Measurements from ENCODE around the gene NUPR1. TPM values are rescaled to one million over a fixed set of nuclear protein-coding genes. Genes with fewer than 3 reads are reported as not detected.

Gene NUPR1
- total RNA-seq, 1 experiment from 2014 or later = 0.19 TPM

DNA sequence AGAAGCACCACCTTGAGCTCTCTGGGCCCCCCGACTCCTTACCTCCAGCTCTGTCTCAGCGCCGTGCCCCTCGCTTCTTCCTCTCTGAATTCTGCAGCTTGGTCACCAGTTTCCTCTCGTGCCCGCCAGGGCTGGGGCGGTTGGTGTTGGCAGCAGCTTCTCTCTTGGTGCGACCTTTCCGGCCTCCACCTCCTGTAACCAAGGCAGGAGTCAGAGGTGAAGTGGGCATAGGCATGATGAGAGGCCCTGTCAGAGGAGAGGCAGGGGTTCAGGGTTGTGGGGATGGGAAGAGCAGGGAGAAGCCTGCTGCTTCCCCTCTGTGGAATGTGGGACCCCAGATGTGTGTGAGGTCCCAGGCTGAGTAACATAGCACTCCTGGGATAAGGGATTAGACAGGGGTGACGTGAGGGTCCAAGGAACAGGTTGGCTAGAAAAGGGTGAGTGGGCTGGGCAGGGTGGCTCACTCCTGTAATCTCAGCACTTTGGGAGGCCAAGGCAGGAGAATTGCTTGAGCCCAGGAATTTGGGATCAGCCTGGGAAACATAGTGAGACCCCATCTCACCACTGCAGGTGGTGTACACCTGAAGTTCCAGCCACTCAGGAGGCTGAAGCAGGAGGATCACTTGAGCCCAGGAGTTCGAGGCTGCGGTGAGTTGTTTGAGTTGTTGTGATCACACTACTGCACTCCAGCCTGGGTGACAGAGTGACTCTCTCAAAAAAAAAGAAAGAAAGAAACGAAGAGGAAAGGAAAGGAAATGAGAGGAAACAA, 626 bp downstream of the NUPR1 start:
- Histone ChIP-seq H3K4me3 (ENCODE audit: low read depth, low read length, poor library complexity, severe bottlenecking) (no peak overlapping the region), H3K36me3 (ENCODE audit: insufficient read depth, low read length, poor library complexity, severe bottlenecking) (no peaks in the 10 kb centered on the region), H3K9me3 (ENCODE audit: low read depth, low read length, poor library complexity, severe bottlenecking) (no peaks in the 10 kb centered on the region), H3K27ac (ENCODE audit: low read depth, low read length, poor library complexity, severe bottlenecking) (no peak overlapping the region), H3K4me1 (ENCODE audit: insufficient read depth, low read length, poor library complexity, severe bottlenecking) (no peaks in the 10 kb centered on the region), H3K27me3 (replicated peaks; ENCODE audit: insufficient read depth, low read depth, low read length, poor library complexity) (no peaks in the 10 kb centered on the region)
- no TSS peak for BruUV-seq (replicated peaks)
- intact Hi-C loops (cut with micrococcal nuclease; ENCODE audit: unreplicated experiment) = no loop called here
- ChIA-PET POLR2A (ENCODE audit: low non-redundant PET) (no interaction called here), CTCF (no interaction called here)
- TF ChIP-seq CTCF (conservative IDR thresholded peaks at IDR 0.05; ENCODE audit: low read depth, low read length) (no peak), EZH2 (IDR thresholded peaks at IDR 0.05; ENCODE audit: borderline replicate concordance, low read depth, low read length, poor library complexity, severe bottlenecking) (no peak)
- no peak for DNase-seq (ENCODE audit: low spot score)

DNA sequence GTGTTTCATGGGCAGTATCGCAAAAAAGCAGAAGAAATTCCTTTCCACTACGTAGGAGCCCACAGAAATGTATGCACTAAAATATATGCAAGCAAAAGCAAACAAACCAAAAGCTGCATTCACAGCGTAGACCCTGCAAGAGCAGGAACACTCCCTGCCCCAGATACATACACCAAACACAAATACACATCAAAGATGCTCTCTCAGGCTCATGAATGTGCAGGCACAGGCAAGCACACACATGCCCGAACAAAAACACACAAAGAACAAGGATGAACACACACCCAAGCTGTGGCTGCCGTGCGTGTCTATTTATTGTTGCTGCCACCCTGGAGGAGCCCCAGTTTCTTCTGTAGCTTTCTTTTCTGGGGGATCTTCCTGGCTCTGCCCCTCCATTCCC, 1.7 kb downstream of the NUPR1 start:
- TF ChIP-seq EZH2 (IDR thresholded peaks at IDR 0.05; ENCODE audit: borderline replicate concordance, low read depth, low read length, poor library complexity, severe bottlenecking) (no peak), CTCF (conservative IDR thresholded peaks at IDR 0.05; ENCODE audit: low read depth, low read length) (no peak)
- H3K27me3 ChIP-seq (replicated peaks; ENCODE audit: insufficient read depth, low read depth, low read length, poor library complexity) = no peaks in the 10 kb centered on the region
- ChIA-PET POLR2A (ENCODE audit: low non-redundant PET) (no interaction called here), CTCF (no interaction called here)
- no peaks in the 10 kb centered on the region for H3K9me3 ChIP-seq (ENCODE audit: low read depth, low read length, poor library complexity, severe bottlenecking)
- no peak overlapping the region for H3K27ac ChIP-seq (ENCODE audit: low read depth, low read length, poor library complexity, severe bottlenecking)
- intact Hi-C loops (cut with micrococcal nuclease; ENCODE audit: unreplicated experiment) = no loop called here
- no peaks in the 10 kb centered on the region for H3K36me3 ChIP-seq (ENCODE audit: insufficient read depth, low read length, poor library complexity, severe bottlenecking)
- no peak for DNase-seq (ENCODE audit: low spot score)
- no TSS peak for BruUV-seq (replicated peaks)
- no peak overlapping the region for H3K4me3 ChIP-seq (ENCODE audit: low read depth, low read length, poor library complexity, severe bottlenecking)
- no peaks in the 10 kb centered on the region for H3K4me1 ChIP-seq (ENCODE audit: insufficient read depth, low read length, poor library complexity, severe bottlenecking)

- POLR2A ChIA-PET (ENCODE audit: low non-redundant PET) = no interaction called here
- no peak for TF ChIP-seq CTCF (conservative IDR thresholded peaks at IDR 0.05; ENCODE audit: low read depth, low read length)
- TF ChIP-seq EZH2 (IDR thresholded peaks at IDR 0.05; ENCODE audit: borderline replicate concordance, low read depth, low read length, poor library complexity, severe bottlenecking) = no peak
- H3K27ac ChIP-seq (ENCODE audit: low read depth, low read length, poor library complexity, severe bottlenecking) = no peak overlapping the region
- no peak for DNase-seq (ENCODE audit: low spot score)
- BruUV-seq (replicated peaks) = no TSS peak
- H3K36me3 ChIP-seq (ENCODE audit: insufficient read depth, low read length, poor library complexity, severe bottlenecking) = no peaks in the 10 kb centered on the region
- no peaks in the 10 kb centered on the region for H3K4me1 ChIP-seq (ENCODE audit: insufficient read depth, low read length, poor library complexity, severe bottlenecking)
- CTCF ChIA-PET = interaction anchor here (0.6 kb wide), 1 partner anchor 210 kb away, joined by 3 read pairs; no protein-coding TSS in a partner anchor
- intact Hi-C loops (cut with micrococcal nuclease; ENCODE audit: unreplicated experiment) = no loop called here
- H3K4me3 ChIP-seq (ENCODE audit: low read depth, low read length, poor library complexity, severe bottlenecking) = no peak overlapping the region
- H3K9me3 ChIP-seq (ENCODE audit: low read depth, low read length, poor library complexity, severe bottlenecking) = no peaks in the 10 kb centered on the region
- H3K27me3 ChIP-seq (replicated peaks; ENCODE audit: insufficient read depth, low read depth, low read length, poor library complexity) = no peaks in the 10 kb centered on the region
These were observed 4.0 kb downstream of the NUPR1 start for GRCh38 chr16:28534542-28535373.
